ENCODE measurements around the gene SLF1.
"Not testable (repeated sequence)": the region's sequence is repeated elsewhere in the genome, so short reads cannot be mapped to it uniquely, and the experiment has no call there.

- not testable (repeated sequence) for TF ChIP-seq POLR2A (IDR thresholded peaks at IDR 0.05; ENCODE audit: low read length); RAD21 (conservative IDR thresholded peaks at IDR 0.05 in 1 of 2, IDR thresholded peaks at IDR 0.05 in 1 of 2); NFE2L2 (conservative IDR thresholded peaks at IDR 0.05; ENCODE audit: low read length); POLR2AphosphoS2 (conservative IDR thresholded peaks at IDR 0.05; ENCODE audit: low read length); EP300 (IDR thresholded peaks at IDR 0.05); ZFP36 (IDR thresholded peaks at IDR 0.05; ENCODE audit: borderline replicate concordance, partially characterized antibody); CEBPB (IDR thresholded peaks at IDR 0.05); REST (IDR thresholded peaks at IDR 0.05); PHF8 (IDR thresholded peaks at IDR 0.05; ENCODE audit: borderline replicate concordance, low read depth)
- TF ChIP-seq, protein P1, sequence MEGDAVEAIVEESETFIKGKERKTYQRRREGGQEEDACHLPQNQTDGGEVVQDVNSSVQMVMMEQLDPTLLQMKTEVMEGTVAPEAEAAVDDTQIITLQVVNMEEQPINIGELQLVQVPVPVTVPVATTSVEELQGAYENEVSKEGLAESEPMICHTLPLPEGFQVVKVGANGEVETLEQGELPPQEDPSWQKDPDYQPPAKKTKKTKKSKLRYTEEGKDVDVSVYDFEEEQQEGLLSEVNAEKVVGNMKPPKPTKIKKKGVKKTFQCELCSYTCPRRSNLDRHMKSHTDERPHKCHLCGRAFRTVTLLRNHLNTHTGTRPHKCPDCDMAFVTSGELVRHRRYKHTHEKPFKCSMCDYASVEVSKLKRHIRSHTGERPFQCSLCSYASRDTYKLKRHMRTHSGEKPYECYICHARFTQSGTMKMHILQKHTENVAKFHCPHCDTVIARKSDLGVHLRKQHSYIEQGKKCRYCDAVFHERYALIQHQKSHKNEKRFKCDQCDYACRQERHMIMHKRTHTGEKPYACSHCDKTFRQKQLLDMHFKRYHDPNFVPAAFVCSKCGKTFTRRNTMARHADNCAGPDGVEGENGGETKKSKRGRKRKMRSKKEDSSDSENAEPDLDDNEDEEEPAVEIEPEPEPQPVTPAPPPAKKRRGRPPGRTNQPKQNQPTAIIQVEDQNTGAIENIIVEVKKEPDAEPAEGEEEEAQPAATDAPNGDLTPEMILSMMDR (IDR thresholded peaks at IDR 0.05), result not testable (repeated sequence)
- TF ChIP-seq, protein P2, sequence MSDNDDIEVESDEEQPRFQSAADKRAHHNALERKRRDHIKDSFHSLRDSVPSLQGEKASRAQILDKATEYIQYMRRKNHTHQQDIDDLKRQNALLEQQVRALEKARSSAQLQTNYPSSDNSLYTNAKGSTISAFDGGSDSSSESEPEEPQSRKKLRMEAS (IDR thresholded peaks at IDR 0.05), result not testable (repeated sequence)
Measured at GRCh38 chr5:94573349-94573748, 45.1 kb upstream of the SLF1 start.
